Neural progenitor cell (in vitro differentiated cells): ENCODE results near the gene STOML1. TPM values are rescaled to one million over a fixed set of nuclear protein-coding genes. Genes with fewer than 3 reads are reported as not detected.
A peak's percentile ranks its signal among the peaks of the same experiment; 100 is the strongest.

Source experiments
- DNase-seq: peaks from one replicate; pipeline ENCODE4 v3.0.0-alpha.2; 2016; ENCODE audit warnings: low spot score
- H2AFZ ChIP-seq: fragments of 200-600 bp; sonication (generic); replicated peaks from 2 replicates; pipeline ENCODE4 v1.6.1; 2016; ENCODE audit warnings: antibody characterized with exemption
- H3F3A ChIP-seq: fragments of 200-600 bp; sonication (generic); 2 replicates; pipeline ENCODE4 v1.6.1; 2016; ENCODE audit warnings: antibody characterized with exemption, low read depth
- H3K27ac ChIP-seq: fragments of 200-600 bp; sonication (generic); 2 replicates; pipeline ENCODE4 v1.5.1; 2016; ENCODE audit warnings: mild to moderate bottlenecking
- H3K27me3 ChIP-seq: fragments of 200-600 bp; sonication (generic); 2 replicates; pipeline ENCODE4 v1.6.1; 2016; ENCODE audit warnings: mild to moderate bottlenecking, moderate library complexity
- H3K36me3 ChIP-seq: fragments of 200-600 bp; sonication (generic); 2 replicates; pipeline ENCODE4 v1.5.1; 2016
- H3K4me1 ChIP-seq: fragments of 200-600 bp; sonication (generic); 2 replicates; pipeline ENCODE4 v1.6.1; 2016; ENCODE audit warnings: mixed run types
- H3K4me2 ChIP-seq: fragments of 200-600 bp; sonication (generic); 2 replicates; pipeline ENCODE4 v1.6.1; 2016
- H3K4me3 ChIP-seq: fragments of 200-600 bp; sonication (generic); 2 replicates; pipeline ENCODE4 v1.5.1; 2016
- H3K79me2 ChIP-seq: fragments of 200-600 bp; sonication (generic); 2 replicates; pipeline ENCODE4 v1.6.1; 2016; ENCODE audit warnings: low read depth
- H3K9ac ChIP-seq: fragments of 200-600 bp; sonication (generic); 2 replicates; pipeline ENCODE4 v1.6.1; 2016
- H3K9me3 ChIP-seq: fragments of 200-600 bp; sonication (generic); 2 replicates; pipeline ENCODE4 v1.5.1; 2016; ENCODE audit warnings: low read depth
- H4K20me1 ChIP-seq: fragments of 200-600 bp; sonication (generic); 2 replicates; pipeline ENCODE4 v1.6.1; 2016; ENCODE audit warnings: low read depth
- H3K27ac Mint-ChIP-seq: 3 replicates; pipeline ENCODE4 v1.8.0; 2021; ENCODE audit warnings: mixed read lengths
- H3K27me3 Mint-ChIP-seq: 2 replicates; pipeline ENCODE4 v1.8.0; 2022; ENCODE audit warnings: low read depth, mild to moderate bottlenecking, inconsistent platforms, moderate library complexity, mixed read lengths; ENCODE audit not compliant: insufficient read depth
- H3K36me3 Mint-ChIP-seq: 3 replicates; pipeline ENCODE4 v1.8.0; 2021; ENCODE audit warnings: mixed read lengths
- H3K4me1 Mint-ChIP-seq: 3 replicates; pipeline ENCODE4 v1.8.0; 2021; ENCODE audit warnings: mixed read lengths
- H3K4me3 Mint-ChIP-seq: 3 replicates; pipeline ENCODE4 v1.8.0; 2021; ENCODE audit warnings: mild to moderate bottlenecking, moderate library complexity, mixed read lengths
- H3K9me3 Mint-ChIP-seq: 3 replicates; pipeline ENCODE4 v1.8.0; 2020; ENCODE audit warnings: mixed read lengths
- CTCF ChIP-seq: fragments of 200-600 bp; sonication (generic); IDR thresholded peaks from 2 replicates; pipeline ENCODE4 v1.5.1; 2017; ENCODE audit warnings: antibody characterized with exemption, mild to moderate bottlenecking
- EZH2 ChIP-seq: fragments of 200-600 bp; sonication (generic); IDR thresholded peaks from 2 replicates; pipeline ENCODE4 v1.6.1; 2017; ENCODE audit warnings: antibody characterized with exemption, mild to moderate bottlenecking, moderate library complexity
- EZH2phosphoT487 ChIP-seq: fragments of 200-600 bp; sonication (generic); IDR thresholded peaks from 2 replicates; pipeline ENCODE4 v1.6.1; 2017; ENCODE audit warnings: antibody characterized with exemption
- total RNA-seq: library from RNA; depleted of rRNA; stranded (reverse); fragments of >200 nt; gene quantifications from 2 replicates; pipeline ENCODE4 v1.2.3, GENCODE V29; 2015; ENCODE audit warnings: low replicate concordance

STOML1 gene
- total RNA-seq, 1 donor from 2014 or later: 2.0 TPM

DNA sequence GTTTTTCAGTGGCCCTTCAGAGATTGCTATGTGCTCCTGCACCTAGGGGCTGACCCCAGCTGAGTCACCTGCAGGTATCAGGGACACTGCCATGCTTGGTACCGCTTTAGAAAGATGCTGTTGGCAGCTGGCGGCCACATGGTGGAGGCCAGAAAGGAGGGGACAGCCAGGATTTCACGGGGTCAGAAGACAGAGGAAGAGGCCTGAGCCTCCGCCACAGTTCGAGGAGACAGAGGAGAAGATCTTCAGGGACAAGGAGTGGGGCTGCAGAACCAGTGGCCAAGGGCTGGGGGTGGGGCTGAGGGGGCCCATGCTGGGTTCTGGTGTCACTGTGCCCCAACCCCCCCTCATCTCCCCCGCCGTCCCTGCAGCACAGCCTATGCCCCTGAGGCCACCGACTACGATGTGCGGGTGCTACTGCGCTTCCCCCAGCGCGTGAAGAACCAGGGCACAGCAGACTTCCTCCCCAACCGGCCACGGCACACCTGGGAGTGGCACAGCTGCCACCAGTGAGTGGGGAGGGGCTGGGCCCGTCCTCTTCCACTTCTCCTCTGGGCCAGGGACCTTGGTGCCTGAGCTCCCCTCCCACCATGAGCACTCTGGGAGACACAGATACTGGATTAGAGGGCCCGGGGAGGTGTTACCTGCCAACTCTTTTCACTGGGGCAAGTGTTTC is 45.9 kb downstream of the STOML1 start:
- Histone ChIP-seq H3K9ac (no peak overlapping the region), H3K4me1 (peaks cover 10% of the 10 kb centered on the region), H3F3A (peaks cover 22% of the 10 kb centered on the region), H3K9me3 (no peaks in the 10 kb centered on the region), H3K27me3 (peaks cover 26% of the 10 kb centered on the region), H3K27ac (no peak overlapping the region), H2AFZ (no peak overlapping the region), H4K20me1 (peaks cover 67% of the 10 kb centered on the region), H3K4me2 (no peak overlapping the region), H3K4me3 (no peak overlapping the region), H3K36me3 (no peaks in the 10 kb centered on the region), H3K79me2 (no peaks in the 10 kb centered on the region)
- TF ChIP-seq EZH2phosphoT487: no peak
- Mint-ChIP-seq H3K4me3 (no peak overlapping the region), H3K27me3 (peaks cover 15% of the 10 kb centered on the region), H3K36me3 (peaks cover 3% of the 10 kb centered on the region), H3K27ac (no peak overlapping the region), H3K4me1 (peaks cover 43% of the 10 kb centered on the region), H3K9me3 (no peaks in the 10 kb centered on the region)
- no peak for DNase-seq

GRCh38 chr15:73945130-73945508 is 47.0 kb downstream of the STOML1 start:
- peaks cover 3% of the 10 kb centered on the region for H3K36me3 Mint-ChIP-seq
- peaks cover 39% of the 10 kb centered on the region for H3K4me1 Mint-ChIP-seq
- no peak for DNase-seq
- peaks cover 14% of the 10 kb centered on the region for H3F3A ChIP-seq
- H3K4me1 ChIP-seq: peaks cover 10% of the 10 kb centered on the region
- H3K4me2 ChIP-seq: no peak overlapping the region
- H3K27ac Mint-ChIP-seq: peak overlapping the region; percentile 72
- peaks cover 26% of the 10 kb centered on the region for H3K27me3 ChIP-seq
- peaks cover 66% of the 10 kb centered on the region for H4K20me1 ChIP-seq
- H3K79me2 ChIP-seq: no peaks in the 10 kb centered on the region
- TF ChIP-seq EZH2phosphoT487 (no peak), EZH2 (no peak), CTCF (no peak)
- H3K4me3 Mint-ChIP-seq: peak overlapping the region; percentile 11
- H3K4me3 ChIP-seq: no peak overlapping the region
- no peak overlapping the region for H3K9ac ChIP-seq
- H3K9me3 Mint-ChIP-seq: no peaks in the 10 kb centered on the region
- no peaks in the 10 kb centered on the region for H3K36me3 ChIP-seq
- H3K9me3 ChIP-seq: no peaks in the 10 kb centered on the region
- H2AFZ ChIP-seq: no peak overlapping the region
- peaks cover 15% of the 10 kb centered on the region for H3K27me3 Mint-ChIP-seq
- no peak overlapping the region for H3K27ac ChIP-seq

DNA sequence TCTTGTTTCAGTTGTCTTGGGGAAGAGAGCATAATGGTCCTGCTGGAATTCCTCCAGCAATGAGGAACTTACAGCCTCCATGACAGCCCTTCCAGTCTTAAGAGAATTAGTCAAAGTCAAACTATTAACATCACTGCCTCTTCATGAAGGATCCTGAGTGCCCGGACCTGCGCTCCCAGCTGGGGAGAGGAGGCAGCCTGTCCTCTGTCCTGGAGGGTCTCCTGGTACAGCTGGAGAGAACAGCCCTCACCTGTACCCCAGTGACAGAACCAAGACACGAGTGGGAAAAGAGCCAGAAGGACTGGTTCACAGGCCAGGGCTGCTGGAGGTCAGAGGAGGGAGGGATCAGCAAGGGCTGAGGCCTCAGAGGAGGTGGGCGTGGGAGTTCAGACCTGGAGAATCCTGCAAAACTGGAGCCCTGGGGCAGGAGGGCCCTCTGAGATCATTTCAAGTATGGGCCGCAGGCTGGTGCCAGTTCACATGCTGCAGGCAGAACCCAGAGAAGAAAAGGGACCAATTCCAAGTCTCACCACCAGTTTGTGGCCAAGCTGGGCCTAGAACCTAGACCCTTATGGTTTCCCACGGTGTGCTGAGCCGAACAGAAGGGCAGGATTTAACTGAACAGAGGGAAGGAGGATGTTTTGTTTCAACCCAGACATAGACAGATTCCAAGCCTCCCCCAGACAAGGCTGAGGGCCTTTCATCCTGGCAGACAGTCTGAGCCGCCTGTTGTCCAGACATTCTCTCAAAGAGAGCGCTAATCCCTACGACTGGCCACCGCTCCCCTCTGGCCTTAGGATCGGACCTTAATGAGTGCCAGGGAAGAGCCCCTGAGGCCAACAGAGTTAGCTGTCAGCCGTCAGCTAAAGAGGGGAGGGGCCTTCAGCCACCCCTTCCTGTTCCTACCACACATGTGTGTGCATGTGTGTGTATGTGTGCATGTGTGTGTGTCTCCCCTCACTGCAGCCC is 47.6 kb downstream of the STOML1 start:
- H3K4me1 ChIP-seq: peaks cover 10% of the 10 kb centered on the region
- Mint-ChIP-seq H3K4me3 (peak overlapping the region; percentile 11), H3K36me3 (peaks cover 3% of the 10 kb centered on the region), H3K27ac (peak overlapping the region; percentile 72), H3K27me3 (peaks cover 17% of the 10 kb centered on the region), H3K9me3 (no peaks in the 10 kb centered on the region), H3K4me1 (peaks cover 41% of the 10 kb centered on the region)
- no peak for TF ChIP-seq EZH2
- TF ChIP-seq EZH2phosphoT487: no peak
- TF ChIP-seq CTCF: peak; percentile 4
- H2AFZ ChIP-seq: no peak overlapping the region
- no peak overlapping the region for H3K9ac ChIP-seq
- H3K36me3 ChIP-seq: no peaks in the 10 kb centered on the region
- H3K27me3 ChIP-seq: peaks cover 26% of the 10 kb centered on the region
- no peak overlapping the region for H3K27ac ChIP-seq
- H3K4me2 ChIP-seq: peak overlapping the region; percentile 10
- H3K9me3 ChIP-seq: no peaks in the 10 kb centered on the region
- H3K79me2 ChIP-seq: no peaks in the 10 kb centered on the region
- peaks cover 14% of the 10 kb centered on the region for H3F3A ChIP-seq
- DNase-seq: peak; percentile 95
- peaks cover 65% of the 10 kb centered on the region for H4K20me1 ChIP-seq
- H3K4me3 ChIP-seq: no peak overlapping the region
